ENCODE measurements around the gene EHD1. TPM values are rescaled to one million over a fixed set of nuclear protein-coding genes. Genes with fewer than 3 reads are reported as not detected.

The EHD1 gene
- total and polyA plus RNA-seq, 9 of the 15 experiments (the other 6 are each of a cell fraction or from before 2014, with no cell fraction given) = 0.46 to 65.0 (median 16.4) TPM

DNA sequence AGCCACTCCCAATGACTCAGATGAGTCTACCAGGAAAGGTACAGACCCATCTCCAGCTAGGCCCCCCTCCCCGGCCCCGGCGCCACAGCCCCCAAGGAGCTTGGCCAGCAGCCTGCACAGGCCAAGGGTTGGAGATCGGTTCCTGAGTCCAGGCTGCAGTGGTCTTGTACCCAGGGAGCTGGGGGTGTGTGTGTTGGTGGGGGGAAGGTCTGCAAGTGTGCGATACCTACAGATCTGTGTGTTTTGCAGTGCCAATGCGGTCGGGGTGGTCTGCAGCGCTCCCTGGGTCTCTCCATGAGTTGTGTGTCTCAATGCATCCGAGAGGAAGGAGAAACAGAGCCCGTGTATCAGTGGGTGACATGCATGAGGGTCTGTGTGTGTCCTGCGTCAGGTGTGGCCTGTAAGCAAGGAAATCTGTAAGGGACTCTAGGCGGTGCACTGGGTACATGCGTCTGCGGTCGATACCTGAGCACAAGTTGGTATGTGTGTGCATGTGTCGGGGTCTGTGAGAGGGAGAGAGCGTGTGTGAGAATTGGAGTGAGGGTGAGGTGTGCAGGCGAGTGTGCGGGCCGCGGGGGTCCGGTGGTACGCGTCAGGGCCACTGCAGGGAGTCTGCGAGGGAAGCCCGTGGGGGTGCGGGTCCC, 34.6 kb downstream of the EHD1 start (continued):
- TF ChIP-seq TFE3 (CRISPR knock-in tag; IDR thresholded peaks at IDR 0.05) (no peak), OTX1 (CRISPR knock-in tag; IDR thresholded peaks at IDR 0.05) (peak; percentile 67; the same call in 1 of the 2 replicates), ZNF407 (IDR thresholded peaks at IDR 0.05; ENCODE audit: low read depth) (no peak; the same call in 1 of the 2 replicates), DIDO1 (tag; IDR thresholded peaks at IDR 0.05; ENCODE audit: low read depth) (no peak), L3MBTL2 (IDR thresholded peaks at IDR 0.05) (no peak), DPF2 (IDR thresholded peaks at IDR 0.05) (0 out of 2 replicates have a peak, but pooled peaks have one; percentile 15)
- TF ChIP-seq, protein P1, sequence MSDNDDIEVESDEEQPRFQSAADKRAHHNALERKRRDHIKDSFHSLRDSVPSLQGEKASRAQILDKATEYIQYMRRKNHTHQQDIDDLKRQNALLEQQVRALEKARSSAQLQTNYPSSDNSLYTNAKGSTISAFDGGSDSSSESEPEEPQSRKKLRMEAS (CRISPR knock-in tag; IDR thresholded peaks at IDR 0.05) = no peak
- TF ChIP-seq, protein P2, sequence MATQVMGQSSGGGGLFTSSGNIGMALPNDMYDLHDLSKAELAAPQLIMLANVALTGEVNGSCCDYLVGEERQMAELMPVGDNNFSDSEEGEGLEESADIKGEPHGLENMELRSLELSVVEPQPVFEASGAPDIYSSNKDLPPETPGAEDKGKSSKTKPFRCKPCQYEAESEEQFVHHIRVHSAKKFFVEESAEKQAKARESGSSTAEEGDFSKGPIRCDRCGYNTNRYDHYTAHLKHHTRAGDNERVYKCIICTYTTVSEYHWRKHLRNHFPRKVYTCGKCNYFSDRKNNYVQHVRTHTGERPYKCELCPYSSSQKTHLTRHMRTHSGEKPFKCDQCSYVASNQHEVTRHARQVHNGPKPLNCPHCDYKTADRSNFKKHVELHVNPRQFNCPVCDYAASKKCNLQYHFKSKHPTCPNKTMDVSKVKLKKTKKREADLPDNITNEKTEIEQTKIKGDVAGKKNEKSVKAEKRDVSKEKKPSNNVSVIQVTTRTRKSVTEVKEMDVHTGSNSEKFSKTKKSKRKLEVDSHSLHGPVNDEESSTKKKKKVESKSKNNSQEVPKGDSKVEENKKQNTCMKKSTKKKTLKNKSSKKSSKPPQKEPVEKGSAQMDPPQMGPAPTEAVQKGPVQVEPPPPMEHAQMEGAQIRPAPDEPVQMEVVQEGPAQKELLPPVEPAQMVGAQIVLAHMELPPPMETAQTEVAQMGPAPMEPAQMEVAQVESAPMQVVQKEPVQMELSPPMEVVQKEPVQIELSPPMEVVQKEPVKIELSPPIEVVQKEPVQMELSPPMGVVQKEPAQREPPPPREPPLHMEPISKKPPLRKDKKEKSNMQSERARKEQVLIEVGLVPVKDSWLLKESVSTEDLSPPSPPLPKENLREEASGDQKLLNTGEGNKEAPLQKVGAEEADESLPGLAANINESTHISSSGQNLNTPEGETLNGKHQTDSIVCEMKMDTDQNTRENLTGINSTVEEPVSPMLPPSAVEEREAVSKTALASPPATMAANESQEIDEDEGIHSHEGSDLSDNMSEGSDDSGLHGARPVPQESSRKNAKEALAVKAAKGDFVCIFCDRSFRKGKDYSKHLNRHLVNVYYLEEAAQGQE (IDR thresholded peaks at IDR 0.05; ENCODE audit: borderline replicate concordance) = no peak
- TF ChIP-seq, protein P2 (CRISPR knock-in tag; IDR thresholded peaks at IDR 0.05; ENCODE audit: low read depth) = 0 out of 2 replicates have a peak, but pooled peaks have one; percentile 18

Data from K562 (cell line).